HEK293 (cell line): ENCODE results near the gene TNNI3K.

Experiments
- CTCF ChIA-PET: fragments of 350-600 bp; formaldehyde crosslinking; extraction: SDS; loops from one replicate; lab custom pipeline; 2021; ENCODE audit warnings: antibody characterized with exemption; lab: Yijun Ruan, JAX
- POLR2A ChIA-PET: fragments of 300-600 bp; formaldehyde crosslinking; extraction: SDS; loops from one replicate; lab custom pipeline; 2020; ENCODE audit warnings: antibody characterized with exemption, inconsistent platforms; lab: Yijun Ruan, JAX
- H3K27ac ChIP-seq: fragments of 200-500 bp; sonication (Bioruptor generic); 2 replicates; pipeline ENCODE4 v1.5.1; 2014; ENCODE audit warnings: low read depth, low read length, control low read depth, inconsistent platforms; ENCODE audit errors: extremely low read depth
- H3K36me3 ChIP-seq, 2 experiments: fragments of 200-500 bp in 1 of 2; sonication (Bioruptor generic) in 1 of 2; 1 replicate in 1 of 2; 2 replicates in 1 of 2; pipeline ENCODE4 v1.5.1; 2014 to 2017; ENCODE audit warnings: inconsistent platforms in 2 of 2, low read length in 2 of 2; ENCODE audit not compliant: control insufficient read depth in 2 of 2, insufficient read depth in 1 of 2
- H3K4me1 ChIP-seq: fragments of 200-500 bp; sonication (Bioruptor generic); 2 replicates; pipeline ENCODE4 v1.5.1; 2014; ENCODE audit warnings: mild to moderate bottlenecking, low read length, inconsistent platforms; ENCODE audit not compliant: control insufficient read depth, insufficient read depth
- H3K4me3 ChIP-seq: 2 replicates; pipeline ENCODE4 v1.5.1; 2011; ENCODE audit warnings: low read depth, mild to moderate bottlenecking, control low read depth, low read length, moderate library complexity
- H3K9me3 ChIP-seq: fragments of 200-500 bp; sonication (Bioruptor generic); 2 replicates; pipeline ENCODE4 v1.5.1; 2014; ENCODE audit warnings: low read depth, low read length, inconsistent platforms; ENCODE audit not compliant: control insufficient read depth, insufficient read depth
- BCL6B ChIP-seq: fragments of 450-650 bp; formaldehyde crosslinking; IDR thresholded peaks from 2 replicates; pipeline ENCODE4 v1.5.1; 2017; ENCODE audit warnings: missing biosample characterization, missing genetic modification characterization
- GFI1B ChIP-seq: fragments of 450-650 bp; formaldehyde crosslinking; IDR thresholded peaks from 2 replicates; pipeline ENCODE4 v1.5.1; 2016; ENCODE audit warnings: missing biosample characterization, missing genetic modification characterization
- GLI4 ChIP-seq: fragments of 450-650 bp; formaldehyde crosslinking; IDR thresholded peaks from 2 replicates; pipeline ENCODE4 v1.5.1; 2016; ENCODE audit warnings: missing biosample characterization, missing genetic modification characterization
- IKZF3 ChIP-seq: fragments of 450-650 bp; IDR thresholded peaks from 2 replicates; pipeline ENCODE4 v1.5.0; 2018; ENCODE audit warnings: missing biosample characterization, mild to moderate bottlenecking, missing genetic modification characterization, moderate library complexity
- KLF16 ChIP-seq: fragments of 450-650 bp; formaldehyde crosslinking; IDR thresholded peaks from 2 replicates; pipeline ENCODE4 v1.5.1; 2017; ENCODE audit warnings: missing biosample characterization, missing genetic modification characterization
- KLF7 ChIP-seq: fragments of 450-650 bp; formaldehyde crosslinking; IDR thresholded peaks from 2 replicates; pipeline ENCODE4 v1.5.1; 2016; ENCODE audit warnings: missing biosample characterization, missing genetic modification characterization, borderline replicate concordance
- KLF8 ChIP-seq: fragments of 450-650 bp; formaldehyde crosslinking; IDR thresholded peaks from 2 replicates; pipeline ENCODE4 v1.5.1; 2016; ENCODE audit warnings: missing biosample characterization, missing genetic modification characterization
- MEIS1 ChIP-seq: sonication (generic); formaldehyde crosslinking; IDR thresholded peaks from 2 replicates; pipeline ENCODE4 v1.8.1; 2022; ENCODE audit warnings: missing genetic modification reagents, mild to moderate bottlenecking, borderline replicate concordance
- PRDM10 ChIP-seq: fragments of 450-650 bp; formaldehyde crosslinking; IDR thresholded peaks from 2 replicates; pipeline ENCODE4 v1.5.1; 2016; ENCODE audit warnings: missing biosample characterization, missing genetic modification characterization
- RBAK ChIP-seq: fragments of 450-650 bp; formaldehyde crosslinking; IDR thresholded peaks from 2 replicates; pipeline ENCODE4 v1.5.1; 2016; ENCODE audit warnings: missing biosample characterization, missing genetic modification characterization
- SP2 ChIP-seq: fragments of 450-650 bp; formaldehyde crosslinking; IDR thresholded peaks from 2 replicates; pipeline ENCODE4 v1.5.1; 2016; ENCODE audit warnings: missing biosample characterization, missing genetic modification characterization
- YY1 ChIP-seq: fragments of 450-650 bp; formaldehyde crosslinking; IDR thresholded peaks from 2 replicates; pipeline ENCODE4 v1.5.1; 2018; ENCODE audit warnings: missing biosample characterization, missing genetic modification characterization
- ZBTB48 ChIP-seq: fragments of 450-650 bp; formaldehyde crosslinking; IDR thresholded peaks from 2 replicates; pipeline ENCODE4 v1.5.1; 2016; ENCODE audit warnings: missing biosample characterization, missing genetic modification characterization
- ZBTB8A ChIP-seq: fragments of 450-650 bp; formaldehyde crosslinking; IDR thresholded peaks from 2 replicates; pipeline ENCODE4 v1.5.1; 2016; ENCODE audit warnings: missing biosample characterization, missing genetic modification characterization
- ZNF18 ChIP-seq: fragments of 450-650 bp; formaldehyde crosslinking; IDR thresholded peaks from 2 replicates; pipeline ENCODE4 v1.5.1; 2016; ENCODE audit warnings: missing biosample characterization, missing genetic modification characterization
- ZNF239 ChIP-seq: fragments of 450-650 bp; formaldehyde crosslinking; IDR thresholded peaks from 2 replicates; pipeline ENCODE4 v1.5.1; 2016; ENCODE audit warnings: missing biosample characterization, missing genetic modification characterization
- ZNF354C ChIP-seq: fragments of 450-650 bp; formaldehyde crosslinking; IDR thresholded peaks from 2 replicates; pipeline ENCODE4 v1.5.1; 2016; ENCODE audit warnings: missing biosample characterization, missing genetic modification characterization, low read depth, borderline replicate concordance
- ZNF513 ChIP-seq: fragments of 450-650 bp; IDR thresholded peaks from 2 replicates; pipeline ENCODE4 v1.5.1; 2018; ENCODE audit warnings: missing biosample characterization, missing genetic modification characterization
- ZNF529 ChIP-seq: fragments of 450-650 bp; formaldehyde crosslinking; IDR thresholded peaks from 2 replicates; pipeline ENCODE4 v1.5.1; 2017; ENCODE audit warnings: missing genetic modification characterization, missing biosample characterization; ENCODE audit not compliant: insufficient replicate concordance
- ZNF580 ChIP-seq: fragments of 450-650 bp; formaldehyde crosslinking; IDR thresholded peaks from 2 replicates; pipeline ENCODE4 v1.5.1; 2016; ENCODE audit warnings: missing biosample characterization, missing genetic modification characterization
- ZNF76 ChIP-seq: fragments of 450-650 bp; formaldehyde crosslinking; IDR thresholded peaks from 2 replicates; pipeline ENCODE4; 2016; ENCODE audit warnings: low read depth, missing biosample characterization, missing genetic modification characterization, borderline replicate concordance
- ZNF785 ChIP-seq: fragments of 450-650 bp; formaldehyde crosslinking; IDR thresholded peaks from 2 replicates; pipeline ENCODE4 v1.5.1; 2016; ENCODE audit warnings: missing biosample characterization, missing genetic modification characterization
- ZSCAN16 ChIP-seq: fragments of 450-650 bp; formaldehyde crosslinking; IDR thresholded peaks from 2 replicates; pipeline ENCODE4 v1.5.1; 2016; ENCODE audit warnings: missing biosample characterization, missing genetic modification characterization
- ZXDB ChIP-seq: fragments of 450-650 bp; formaldehyde crosslinking; IDR thresholded peaks from 2 replicates; pipeline ENCODE4 v1.5.1; 2016; ENCODE audit warnings: missing biosample characterization, missing genetic modification characterization

TNNI3K gene

GRCh38 chr1:74380252-74380651 lies 145.1 kb downstream of the TNNI3K start:
- ChIA-PET CTCF (no interaction called here), POLR2A (no interaction called here)
- H3K9me3 ChIP-seq = no peaks in the 10 kb centered on the region

GRCh38 chr1:74388855-74389254 lies 153.7 kb downstream of the TNNI3K start:
- ChIA-PET POLR2A (no interaction called here), CTCF (no interaction called here)
- TF ChIP-seq KLF7 (tag by site-specific recombination) (no peak), GLI4 (tag by site-specific recombination) (no peak)

More at GRCh38 chr1:74380252-74380651, 145.1 kb downstream of the TNNI3K start:
- Histone ChIP-seq H3K27ac (no peak overlapping the region), H3K36me3 (no peaks in the 10 kb centered on the region), H3K4me1 (no peaks in the 10 kb centered on the region), H3K4me3 (no peak overlapping the region)
- TF ChIP-seq SP2 (tag by site-specific recombination) (no peak), KLF8 (no peak), ZBTB48 (tag by site-specific recombination) (no peak), YY1 (tag by site-specific recombination) (no peak), ZSCAN16 (tag by site-specific recombination) (no peak), RBAK (no peak), ZNF18 (tag by site-specific recombination) (no peak), BCL6B (tag by site-specific recombination) (no peak), ZNF580 (tag by site-specific recombination) (no peak), ZXDB (tag by site-specific recombination) (no peak), ZNF513 (no peak), MEIS1 (CRISPR knock-in tag) (no peak), KLF16 (tag by site-specific recombination) (no peak)

GRCh38 chr1:74392186-74392585 lies 157.0 kb downstream of the TNNI3K start:
- POLR2A ChIA-PET = no interaction called here
- no peak for TF ChIP-seq GFI1B (tag by site-specific recombination)
- no peak for TF ChIP-seq IKZF3 (tag by site-specific recombination)
- TF ChIP-seq KLF7 (tag by site-specific recombination) = no peak
- TF ChIP-seq ZNF354C (tag by site-specific recombination) = no peak
- TF ChIP-seq ZNF239 (tag by site-specific recombination) = no peak
- no peak for TF ChIP-seq ZBTB8A (tag by site-specific recombination)
- TF ChIP-seq GLI4 (tag by site-specific recombination) = no peak
- TF ChIP-seq PRDM10 (tag by site-specific recombination) = no peak
- no peak for TF ChIP-seq ZNF785
- TF ChIP-seq ZNF76 (tag by site-specific recombination) = no peak
- no peak for TF ChIP-seq ZNF529

More at GRCh38 chr1:74388855-74389254, 153.7 kb downstream of the TNNI3K start:
- Histone ChIP-seq H3K9me3 (no peaks in the 10 kb centered on the region), H3K4me3 (no peak overlapping the region), H3K36me3 (no peaks in the 10 kb centered on the region), H3K27ac (no peak overlapping the region), H3K4me1 (no peaks in the 10 kb centered on the region)

More at GRCh38 chr1:74392186-74392585, 157.0 kb downstream of the TNNI3K start:
- CTCF ChIA-PET = no interaction called here
- Histone ChIP-seq H3K4me1 (no peaks in the 10 kb centered on the region), H3K4me3 (no peak overlapping the region), H3K9me3 (no peaks in the 10 kb centered on the region), H3K27ac (no peak overlapping the region), H3K36me3 (no peaks in the 10 kb centered on the region)
